CD4-positive, alpha-beta T cell treated with Interleukin-4 for 4 hours (primary cell): ENCODE data around the gene TES.
"Not testable (repeated sequence)": the region's sequence is repeated elsewhere in the genome, so short reads cannot be mapped to it uniquely, and the experiment has no call there.

ENCODE experiments used
- DNase-seq: peaks from one replicate; pipeline ENCODE4 v3.0.0-alpha.2; 2020

TES gene, protein sequence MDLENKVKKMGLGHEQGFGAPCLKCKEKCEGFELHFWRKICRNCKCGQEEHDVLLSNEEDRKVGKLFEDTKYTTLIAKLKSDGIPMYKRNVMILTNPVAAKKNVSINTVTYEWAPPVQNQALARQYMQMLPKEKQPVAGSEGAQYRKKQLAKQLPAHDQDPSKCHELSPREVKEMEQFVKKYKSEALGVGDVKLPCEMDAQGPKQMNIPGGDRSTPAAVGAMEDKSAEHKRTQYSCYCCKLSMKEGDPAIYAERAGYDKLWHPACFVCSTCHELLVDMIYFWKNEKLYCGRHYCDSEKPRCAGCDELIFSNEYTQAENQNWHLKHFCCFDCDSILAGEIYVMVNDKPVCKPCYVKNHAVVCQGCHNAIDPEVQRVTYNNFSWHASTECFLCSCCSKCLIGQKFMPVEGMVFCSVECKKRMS

DNA sequence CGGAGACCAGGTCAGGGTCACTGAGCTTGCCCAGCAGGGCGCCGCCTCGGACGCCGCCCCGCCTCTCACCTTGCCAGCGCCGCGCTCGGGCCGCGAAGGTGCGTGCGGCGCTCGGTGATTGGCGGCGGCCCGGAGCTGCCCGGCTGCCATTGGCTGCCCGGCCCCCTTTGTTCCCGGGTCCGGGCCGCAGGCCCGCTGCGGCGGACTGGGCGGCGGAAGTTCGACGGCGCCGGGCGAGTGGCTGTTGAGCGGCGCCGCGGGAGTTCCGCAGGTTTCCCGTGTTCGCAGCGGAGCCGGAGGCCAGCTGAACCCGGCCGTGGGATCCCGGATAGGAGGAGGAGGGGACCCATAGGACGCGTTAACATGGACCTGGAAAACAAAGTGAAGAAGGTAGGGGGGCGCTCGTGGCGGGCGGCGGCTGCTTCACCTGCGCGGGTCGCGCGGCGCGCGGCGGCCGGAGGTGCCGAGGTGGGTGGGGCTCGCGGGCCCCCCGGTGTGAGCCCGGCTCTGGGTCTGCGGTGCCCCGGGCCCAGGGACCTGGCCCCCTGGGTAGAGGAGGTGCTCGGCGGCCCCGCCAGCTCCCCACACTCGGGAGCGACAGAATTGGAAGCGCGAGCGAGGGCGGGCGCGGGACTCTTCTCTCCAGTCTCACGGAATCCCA is at the start of gene TES:
TES (plus strand) TSS at position 195 of the 661 bp plus-strand sequence; CDS start at position 364, 169 bp downstream.
- DNase-seq = peak; percentile 60

DNA sequence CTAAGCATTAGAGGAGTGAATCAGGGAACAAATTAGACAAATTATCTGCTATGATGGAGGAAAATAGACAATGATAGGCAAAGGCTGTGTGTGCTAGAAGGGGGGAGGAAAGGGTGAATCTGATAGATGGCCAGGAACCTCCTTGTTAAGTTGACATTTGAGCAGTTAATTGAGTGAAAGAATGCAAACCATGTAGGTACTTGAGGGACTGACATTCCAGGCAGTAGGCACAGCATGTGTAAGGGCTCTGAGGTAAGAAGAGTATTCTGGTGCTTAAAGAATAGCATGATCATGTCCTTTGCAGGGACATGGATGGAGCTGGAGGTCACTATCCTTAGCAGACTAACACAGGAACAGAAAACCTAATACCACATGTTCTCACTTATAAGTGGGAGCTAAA is 48.6 kb upstream of the TES start:
- DNase-seq = no peak

DNA sequence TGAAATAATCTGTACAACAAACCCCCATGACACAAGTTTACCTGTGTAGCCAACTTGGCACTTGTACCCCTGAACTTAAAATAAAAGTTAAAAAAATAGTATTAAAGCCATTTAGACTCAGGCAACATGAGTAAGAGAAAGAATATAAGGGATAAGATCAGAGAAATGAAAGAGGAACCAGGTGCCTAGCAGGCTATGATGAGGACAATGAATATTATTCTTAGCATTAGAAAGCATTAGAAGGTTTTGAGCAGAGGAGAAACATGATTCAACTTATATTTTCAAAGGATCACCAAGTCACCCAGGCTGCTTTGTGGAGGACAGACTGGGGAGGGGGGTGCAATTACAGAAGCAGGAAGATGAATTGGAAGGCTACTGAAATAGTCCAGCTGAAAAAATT is 48.1 kb upstream of the TES start:
- no peak for DNase-seq

DNA sequence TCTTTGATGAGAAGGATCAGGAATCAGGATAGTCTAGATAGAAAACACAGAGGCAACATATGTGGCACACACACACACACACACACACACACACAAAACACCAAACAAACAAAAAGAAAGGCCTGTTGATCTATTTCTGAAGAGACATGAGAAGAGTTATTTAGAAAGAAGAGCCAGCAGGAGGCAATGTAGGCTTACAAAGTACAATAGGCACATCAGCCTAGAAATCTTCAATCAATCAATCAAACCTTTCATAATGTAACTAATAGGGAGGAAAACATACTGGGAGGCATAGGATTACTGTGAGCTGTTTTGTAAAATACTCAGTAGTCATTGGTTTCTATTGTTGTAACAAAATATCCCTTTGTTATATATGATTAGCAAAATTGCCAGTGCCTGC is 47.3 kb upstream of the TES start:
- DNase-seq = no peak

DNA sequence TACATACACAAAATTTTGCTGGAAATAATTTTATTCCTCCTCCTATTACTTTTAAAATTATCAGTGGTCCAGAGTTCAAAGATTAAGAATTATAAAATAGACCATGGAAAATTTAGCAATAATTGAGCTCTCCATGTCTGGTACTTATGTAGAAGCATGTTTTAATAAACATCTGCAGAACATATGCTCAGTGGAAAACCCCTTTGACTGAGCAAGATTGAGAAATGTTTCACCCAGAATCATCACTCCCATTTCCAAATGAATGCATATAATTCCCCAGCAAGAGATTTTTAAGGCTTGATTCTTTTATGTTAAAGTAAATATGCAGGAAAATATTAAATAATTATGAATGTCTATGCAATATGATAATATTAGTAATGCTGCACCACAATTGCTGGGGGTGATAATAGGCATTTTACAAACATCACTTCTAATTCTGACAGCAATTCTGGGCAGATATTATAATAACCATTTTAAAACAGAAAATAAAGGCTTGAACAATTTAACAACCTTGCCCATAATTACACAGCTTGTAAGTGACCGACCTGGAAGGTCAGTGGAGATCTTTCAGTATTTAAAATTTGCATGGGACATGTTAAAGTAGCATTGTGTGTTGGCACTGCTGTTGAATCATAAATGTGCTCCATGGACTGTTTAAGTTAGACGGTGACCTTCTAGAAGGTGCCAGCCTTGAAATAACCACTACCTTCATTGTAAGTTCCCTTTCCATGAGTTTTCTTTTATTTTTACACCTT is 45.6 kb upstream of the TES start:
- DNase-seq = no peak

DNA sequence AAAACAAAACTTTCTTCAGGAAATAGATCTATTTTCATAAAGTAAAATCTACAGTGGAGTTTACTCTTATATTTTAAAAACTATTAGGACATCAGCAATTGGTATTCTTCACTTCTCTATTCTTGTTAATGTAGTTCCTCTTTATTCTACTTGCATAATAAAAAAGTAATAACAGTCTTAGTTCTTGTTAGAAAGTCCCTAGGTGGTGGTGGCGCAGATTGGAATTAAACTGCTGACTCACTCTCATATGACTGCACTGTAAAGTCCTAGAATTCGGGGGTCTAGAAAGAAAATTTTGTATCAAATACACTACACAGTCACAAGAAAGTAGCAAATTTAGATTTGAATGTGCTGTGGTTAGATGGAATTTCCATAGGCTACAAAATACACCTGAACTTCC is 44.6 kb upstream of the TES start:
- DNase-seq = no peak

DNA sequence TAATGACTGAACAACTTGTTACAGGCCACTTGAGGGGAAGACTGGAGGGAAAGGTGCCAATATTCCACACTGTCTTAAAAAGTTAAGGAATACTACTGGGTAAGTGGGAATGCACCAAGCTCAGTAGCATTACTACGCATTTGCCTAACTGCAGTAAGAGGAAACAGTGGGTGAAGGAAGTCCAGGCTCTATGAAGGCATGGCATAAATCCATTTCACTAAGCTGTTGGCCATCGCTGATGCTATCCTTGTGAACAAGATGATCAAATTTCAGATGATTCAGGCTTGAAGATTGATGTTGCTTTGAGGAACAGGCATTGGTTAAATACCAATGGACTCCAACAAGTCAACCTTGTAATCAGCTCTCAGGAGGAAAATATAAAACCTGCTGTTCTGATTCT is 44.2 kb upstream of the TES start:
- no peak for DNase-seq

DNA sequence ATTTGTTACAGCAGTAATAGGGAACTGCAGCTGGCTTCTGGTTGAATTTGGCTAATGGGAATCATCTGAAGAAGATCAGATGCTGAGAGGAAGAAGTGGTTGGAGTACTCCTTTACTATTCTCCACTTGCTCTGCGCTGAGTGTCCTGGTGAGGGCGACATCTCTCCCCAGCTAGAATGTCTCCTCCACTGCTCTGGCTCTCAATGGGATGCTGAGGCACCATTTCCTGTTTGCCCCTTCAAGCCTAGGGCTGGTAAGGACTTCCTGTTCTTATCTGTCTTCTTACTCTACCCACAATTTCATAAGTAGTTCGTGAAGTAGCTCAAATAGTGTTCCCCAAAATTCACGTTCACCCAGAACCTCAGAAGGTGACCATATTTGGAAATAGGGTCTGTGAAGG is 43.2 kb upstream of the TES start:
- DNase-seq = peak; percentile 11

DNA sequence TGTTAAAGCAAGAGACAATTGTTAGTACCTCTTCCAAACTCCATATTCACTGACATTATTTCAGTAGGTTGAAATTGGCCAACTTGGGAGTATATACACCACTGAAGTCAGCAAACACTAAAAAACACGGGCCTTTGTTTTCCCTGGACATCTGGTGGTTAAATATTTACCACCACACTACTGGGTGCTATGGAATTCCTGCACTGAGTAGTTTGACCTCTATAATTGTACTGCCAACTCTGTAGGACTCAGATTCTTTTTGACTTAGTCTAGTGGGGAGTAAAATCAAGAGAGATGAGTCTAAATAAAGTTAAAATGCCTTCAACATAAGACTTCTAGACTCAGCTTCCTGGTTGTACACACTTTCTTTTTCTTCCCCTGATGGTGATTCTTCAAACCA is 41.3 kb upstream of the TES start:
- no peak for DNase-seq

DNA sequence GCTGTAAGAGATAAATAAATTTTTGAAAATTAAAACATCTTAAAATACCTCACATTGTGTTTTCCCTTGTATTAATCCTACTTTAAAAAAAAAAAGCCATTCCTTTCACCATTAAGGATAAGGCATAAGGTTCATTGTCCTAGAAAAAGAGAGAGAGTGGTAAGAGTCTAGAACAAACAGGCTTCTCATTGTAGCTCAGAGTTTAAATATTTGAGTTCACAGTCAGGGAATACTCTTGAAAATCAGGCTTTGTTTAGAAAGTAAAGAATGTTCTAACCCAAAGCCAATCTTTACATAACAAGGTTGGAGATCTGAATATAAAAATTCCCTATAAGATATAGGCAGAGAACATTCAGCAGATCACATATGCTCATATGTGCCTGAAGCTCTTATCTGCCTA is 40.2 kb upstream of the TES start:
- no peak for DNase-seq

DNA sequence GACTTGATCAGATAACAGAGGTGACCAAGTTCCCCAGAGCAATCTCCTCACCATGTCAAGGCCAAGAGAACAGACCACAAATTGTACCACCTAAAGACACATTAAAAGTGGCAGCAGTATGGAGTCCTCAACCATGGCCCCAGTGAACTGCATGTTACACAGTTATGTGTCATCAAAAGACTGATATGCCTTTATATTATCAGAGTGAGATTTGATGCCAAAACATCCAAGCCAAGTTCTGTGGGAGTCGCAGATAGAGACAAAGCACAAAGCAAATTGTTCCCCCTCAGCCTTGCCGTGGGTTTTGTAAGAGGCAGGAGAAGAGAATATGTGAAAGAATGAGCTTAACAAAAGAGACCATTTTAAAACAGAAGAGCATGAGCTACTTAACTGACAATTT is 39.2 kb upstream of the TES start:
- DNase-seq = no peak

DNA sequence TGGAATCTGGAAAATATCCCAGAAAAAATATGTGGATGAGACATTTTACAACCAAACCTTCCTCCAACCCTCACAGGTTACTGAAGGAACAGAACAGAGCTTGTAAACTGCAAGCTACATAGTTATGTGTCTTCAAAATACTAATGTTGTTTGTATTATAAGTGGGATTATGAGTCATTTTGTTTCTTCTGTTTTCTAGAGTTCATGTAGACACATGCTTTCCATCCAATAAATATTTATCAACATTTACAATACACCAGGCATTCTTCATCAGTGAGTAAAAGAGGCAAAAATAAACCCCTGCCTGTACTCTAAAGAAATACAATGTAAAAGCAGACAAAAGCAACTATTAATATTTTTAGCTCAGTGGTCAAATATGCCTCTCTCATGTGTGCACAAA is 38.0 kb upstream of the TES start:
- DNase-seq = no peak

DNA sequence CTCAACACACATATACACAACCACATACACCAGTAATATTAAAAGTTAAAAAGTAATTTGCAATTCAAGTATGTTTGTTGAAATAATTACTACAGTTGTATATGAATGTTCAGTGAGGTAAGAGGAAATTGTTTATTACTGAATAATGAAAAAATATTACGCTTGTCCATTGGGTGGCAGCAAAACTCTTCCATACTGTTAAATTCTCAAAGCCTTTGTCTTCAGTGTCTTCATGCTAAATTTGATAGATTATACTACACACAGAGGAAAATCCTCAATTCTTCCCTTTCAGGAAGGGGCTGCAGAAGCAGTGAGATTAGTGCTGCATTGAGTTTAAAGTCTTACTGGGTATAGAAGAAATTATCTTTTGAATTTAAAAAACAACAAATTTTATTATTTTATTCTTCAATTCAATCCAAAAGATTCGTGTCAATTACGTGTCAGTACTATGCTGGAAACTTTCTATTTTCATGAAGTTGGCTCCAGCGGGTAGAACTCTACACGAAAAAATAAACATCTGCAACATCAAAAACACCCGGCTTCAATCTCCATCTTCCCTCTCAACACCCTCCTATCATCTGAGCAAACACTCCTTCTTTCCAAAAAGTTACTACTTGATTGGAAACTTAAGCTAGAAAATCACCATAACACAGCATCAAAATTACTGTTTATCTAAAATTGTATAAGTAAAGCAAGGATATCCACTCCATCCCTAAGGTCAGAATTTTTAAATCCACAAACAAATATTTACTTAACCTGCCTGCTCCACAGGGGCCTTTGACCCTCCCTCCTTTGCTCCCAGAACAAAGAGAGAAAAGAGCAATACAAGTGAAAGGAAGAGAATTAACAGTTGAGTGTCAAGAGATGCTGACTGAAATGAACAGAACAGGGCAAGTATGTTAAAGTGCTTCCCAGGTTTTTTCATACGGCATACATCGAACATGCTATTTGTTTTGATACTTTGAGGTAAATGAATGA is 37.0 kb upstream of the TES start:
- DNase-seq = peak; percentile 70

DNA sequence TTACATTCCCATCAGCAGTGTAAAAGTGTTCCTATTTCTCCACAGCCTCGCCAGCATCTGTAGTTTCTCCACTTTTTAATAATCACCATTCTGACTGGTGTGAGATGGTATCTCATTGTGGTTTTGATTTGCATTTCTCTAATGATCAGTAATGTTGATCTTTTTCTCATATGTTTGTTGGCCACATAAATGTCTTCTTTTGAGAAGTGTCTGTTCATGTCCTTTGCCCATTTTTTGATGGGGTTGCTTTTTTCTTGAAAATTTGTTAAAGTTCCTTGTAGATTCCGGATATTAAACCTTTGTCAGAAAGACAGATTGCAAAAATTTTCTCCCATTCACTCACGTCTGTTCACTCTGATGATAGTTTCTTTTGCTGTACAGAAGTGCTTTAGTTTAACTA is 35.2 kb upstream of the TES start:
- not testable (repeated sequence) for DNase-seq

DNA sequence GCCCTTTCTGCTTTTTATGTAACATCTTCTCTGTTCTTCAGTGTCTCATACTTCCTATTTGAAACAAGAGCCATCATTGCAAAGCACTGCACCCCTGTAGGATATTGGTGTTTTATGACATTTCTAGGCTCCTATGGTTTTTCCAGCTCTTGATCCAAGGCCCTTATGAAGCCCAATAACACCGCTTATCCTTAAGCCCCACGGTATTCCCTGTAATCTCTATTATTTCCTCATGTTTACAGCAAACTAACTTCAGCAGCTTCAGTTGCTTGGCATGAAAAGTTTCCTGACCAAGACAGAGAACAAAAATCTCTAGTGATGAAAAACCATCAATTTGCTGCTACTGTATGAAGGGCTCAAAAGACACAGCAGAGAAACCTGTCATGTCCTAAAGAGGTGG is 34.1 kb upstream of the TES start:
- DNase-seq = no peak

DNA sequence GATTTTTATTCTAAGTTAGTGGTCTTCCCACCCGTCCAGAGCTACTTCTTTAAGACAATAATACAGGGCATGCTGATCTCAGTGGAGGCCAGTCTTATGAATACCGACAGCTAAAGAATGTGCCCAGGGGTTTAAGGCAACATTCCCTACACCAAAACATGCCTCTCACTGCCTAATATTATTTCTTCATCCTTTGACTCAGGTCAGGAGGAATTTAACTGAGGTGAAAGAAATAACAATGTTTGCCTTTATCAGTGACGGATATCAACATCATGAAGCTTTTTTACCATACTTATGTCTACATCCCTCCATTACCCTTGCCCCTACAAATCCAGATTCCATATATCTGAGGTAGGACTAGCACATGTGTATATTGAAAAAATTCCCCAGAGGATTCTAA is 33.3 kb upstream of the TES start:
- DNase-seq = no peak

DNA sequence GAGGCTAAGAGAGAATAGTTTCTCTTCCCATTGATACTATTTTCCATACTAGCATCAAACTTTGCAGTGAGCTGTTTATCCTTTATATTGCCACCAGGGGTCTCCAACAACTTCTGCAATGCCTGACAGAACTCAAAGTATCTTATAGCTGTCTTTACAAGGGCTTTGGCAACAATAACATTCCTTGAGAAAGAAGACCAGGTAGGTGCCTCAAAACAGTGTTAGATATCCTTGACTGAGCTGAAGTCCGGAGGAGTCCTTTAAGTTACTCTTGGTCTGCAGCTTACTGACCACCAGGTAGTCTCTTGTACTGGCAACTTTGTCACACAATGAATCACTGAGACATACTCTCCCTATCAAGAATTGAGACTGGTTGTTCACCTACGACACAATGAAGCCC is 30.0 kb upstream of the TES start:
- DNase-seq = peak; percentile 72

DNA sequence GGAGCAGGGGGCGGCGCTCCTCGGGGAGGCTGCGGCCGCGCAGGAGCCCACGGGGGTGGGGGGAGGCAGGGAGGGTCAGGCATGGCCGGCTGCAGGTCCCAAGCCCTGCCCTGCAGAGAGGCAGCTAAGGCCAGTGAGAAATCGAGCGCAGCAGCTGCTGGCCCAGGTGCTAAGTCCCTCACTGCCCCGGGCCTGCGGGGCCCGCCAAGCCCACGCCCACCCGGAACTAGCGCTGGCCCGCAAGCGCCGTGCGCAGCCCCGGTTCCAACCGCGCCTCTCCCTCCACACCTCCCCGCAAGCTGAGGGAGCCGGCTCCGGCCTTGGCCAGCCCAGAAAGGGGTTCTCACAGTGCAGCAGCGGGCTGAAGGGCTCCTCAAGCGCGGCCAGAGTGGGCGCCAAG is 28.3 kb upstream of the TES start:
- DNase-seq = no peak

DNA sequence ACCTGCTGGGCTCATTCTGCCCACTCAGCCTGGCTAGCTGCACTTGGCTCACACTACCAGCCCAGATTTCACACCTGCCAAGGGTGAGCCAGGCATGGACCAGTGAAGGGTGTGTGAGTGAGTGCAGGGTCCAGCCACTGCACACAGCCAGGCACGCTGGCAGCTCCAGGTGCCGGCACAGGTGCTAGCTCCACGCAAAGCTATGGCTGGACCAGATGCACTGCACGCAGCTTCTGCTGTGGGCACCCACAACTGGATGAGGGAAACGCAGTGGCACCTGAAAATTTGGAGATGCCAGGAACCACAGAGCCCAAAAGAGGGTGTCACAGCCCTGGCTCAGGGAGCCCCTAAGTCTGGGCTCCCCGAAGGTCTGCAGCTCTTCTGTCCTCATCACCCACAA is 24.9 kb upstream of the TES start:
- no peak for DNase-seq

DNA sequence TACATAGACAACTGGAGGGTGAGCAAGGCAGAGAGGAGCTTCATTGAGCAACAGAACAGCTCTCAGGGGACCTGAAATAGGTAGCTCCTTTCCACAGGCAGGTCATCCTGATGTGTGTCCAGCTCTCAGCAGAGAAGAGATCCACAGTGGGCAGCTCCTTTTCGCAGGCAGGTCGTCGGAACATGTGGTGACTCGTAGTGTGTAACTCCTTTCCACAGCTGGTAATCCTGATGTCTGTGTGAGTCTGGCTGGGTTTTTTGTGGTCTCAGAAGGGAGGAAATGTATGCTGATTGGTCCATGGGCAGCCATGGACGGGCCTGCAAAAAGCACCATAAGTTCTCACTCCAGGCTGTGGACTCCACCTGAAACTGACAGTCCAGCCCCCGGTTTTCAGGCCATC is 24.4 kb upstream of the TES start:
- DNase-seq = no peak

DNA sequence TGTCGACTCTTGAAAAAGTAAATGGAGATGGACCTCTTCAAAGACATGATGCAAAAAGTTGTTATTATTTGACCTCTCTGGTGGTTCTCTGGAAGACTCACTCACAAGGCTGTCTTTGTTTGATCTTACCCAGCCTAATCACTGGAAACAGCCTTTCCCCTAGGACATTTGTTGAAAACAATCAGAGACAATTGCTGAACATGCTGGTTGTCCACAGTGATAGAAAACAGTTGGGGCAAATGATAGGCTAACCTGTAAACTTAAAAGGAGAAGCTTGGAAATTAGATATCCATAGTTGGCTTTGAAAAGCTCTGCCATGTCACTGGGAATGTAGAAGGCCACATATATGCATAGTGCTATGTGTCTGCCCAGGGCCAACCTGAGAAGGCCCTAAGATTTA is 22.9 kb upstream of the TES start:
- no peak for DNase-seq

DNA sequence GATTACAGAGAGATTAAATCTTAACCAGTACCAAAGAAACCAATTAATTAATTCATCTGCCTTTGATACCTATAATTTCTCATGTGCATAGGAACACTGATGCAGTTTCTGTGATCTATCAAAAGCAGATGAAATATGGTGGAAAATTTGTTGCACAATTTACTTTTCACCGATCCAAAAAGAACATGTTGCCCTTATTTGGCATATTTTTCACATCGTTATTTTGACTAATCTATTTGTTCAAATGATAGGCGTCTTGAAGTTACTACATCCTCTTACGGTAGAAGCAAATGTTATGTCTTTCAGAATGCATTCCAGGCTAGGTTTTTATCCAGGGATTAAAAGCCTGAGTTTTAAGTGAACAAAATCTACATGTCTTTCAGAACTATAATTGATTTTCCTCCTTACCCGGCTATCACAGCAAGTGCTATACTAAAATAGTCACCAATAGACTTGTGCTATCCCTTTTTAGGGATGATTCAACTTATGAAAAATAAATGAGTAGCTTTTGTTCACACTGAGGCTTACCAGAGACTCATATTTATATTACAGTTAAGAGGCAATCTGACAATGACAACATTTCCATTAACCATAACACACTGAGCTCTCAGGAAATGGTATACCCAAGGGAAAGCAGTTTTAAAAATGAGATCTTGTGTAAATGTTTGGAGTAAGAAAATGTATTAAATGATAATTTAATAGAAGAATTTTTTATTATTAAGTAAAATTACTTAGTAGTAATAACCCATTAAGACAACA is 16.8 kb upstream of the TES start:
- no peak for DNase-seq
